Right lobe of liver (tissue), 6 donors: ENCODE results near the gene TMEM130. TPM values are rescaled to one million over a fixed set of nuclear protein-coding genes. Genes with fewer than 3 reads are reported as not detected.

Source experiments
- ATAC-seq, 4 donors: fragments of 200-7000 bp; cut with Tn5 transposase; one replicate each; pipeline ENCODE4 v1.9.1; 2020; ENCODE audit warnings: mild to moderate bottlenecking in 4 of 4, moderate library complexity in 4 of 4
- DNase-seq, 3 donors: peaks; one replicate each; pipeline ENCODE4 v3.0.0-alpha.2; 2020
- H3K27ac ChIP-seq, 3 donors: fragments of 200-600 bp; one replicate each; pipeline ENCODE4 v1.8.0; 2022
- H3K27me3 ChIP-seq, 2 donors: fragments of 200-600 bp; one replicate each; pipeline ENCODE4 v1.8.0; 2022
- H3K36me3 ChIP-seq, 4 donors: fragments of 200-600 bp; sonication (generic) in 1 of 4; one replicate each; pipeline versions ENCODE4 v1.5.1 to v1.8.0; 2017 to 2022; ENCODE audit warnings: control low read depth in 1 of 4
- H3K4me1 ChIP-seq, 4 donors: fragments of 200-600 bp; sonication (generic) in 1 of 4; one replicate each; pipeline versions ENCODE4 v1.5.1 to v1.8.0; 2017 to 2022; ENCODE audit warnings: control low read depth in 1 of 4
- H3K4me3 ChIP-seq, 3 donors: fragments of 200-600 bp; one replicate each; pipeline ENCODE4 v1.8.0; 2022
- H3K9me3 ChIP-seq, 4 donors: fragments of 200-600 bp; sonication (generic) in 1 of 4; one replicate each; pipeline versions ENCODE4 v1.5.1 to v1.8.0; 2017 to 2022; ENCODE audit warnings: control low read depth in 1 of 4
- CTCF ChIP-seq, 4 donors: fragments of 200-600 bp in 3 of 4; fragments of 450-650 bp in 1 of 4; IDR thresholded peaks; one replicate each; pipeline versions ENCODE4 v1.5.1 to v1.8.0; 2016 to 2022; ENCODE audit warnings: antibody characterized with exemption in 4 of 4, mild to moderate bottlenecking in 2 of 4
- POLR2A ChIP-seq: fragments of 450-650 bp; IDR thresholded peaks from one replicate; pipeline ENCODE4 v1.6.1; 2017; ENCODE audit warnings: antibody characterized with exemption, mild to moderate bottlenecking
- WGBS: methylation state at CpG from one replicate; pipeline ENCODE4 v1.1.6; 2018; ENCODE audit warnings: low coverage, low lambda C conversion rate; ENCODE audit not compliant: insufficient coverage; ENCODE audit errors: missing lambda C conversion rate; 5-methylcytosine and 5-hydroxymethylcytosine counted together
- intact Hi-C, 2 donors: fragments of 100-400 bp; cut with DNase I; formaldehyde crosslinking; loops; one replicate each; pipeline versions ENCODE4 v1.11.2 to v1.14.1; 2022
- total RNA-seq, 6 experiments: library from RNA; depleted of rRNA in 2 of 6; stranded (reverse); fragments of >200 nt in 2 of 6; fragmentation: NEBNext Ultra II Directional in 3 of 6; extraction: Animal tissue kit (Norgen Biotek cat#: 25700) in 3 of 6; gene quantifications; one replicate each; pipeline versions ENCODE4 v1.1.0 to v1.2.4, GENCODE V29; 2016 to 2023
- donor health status: DM: no; HTN: yes; CAD: no.
- donor health status: DM: no; HTN: no; CAD: no.
- donor health status: DM: no; HTN: no; CAD: no.
- donor health status: DM: no; HTN: yes; CAD: no.
- donor health status: DM: no; HTN: yes; CAD: no.

The TMEM130 gene
- total RNA-seq, 6 experiments from 2014 or later: not detected

- ATAC-seq: no peak
- WGBS: 74% methylated on average over 5 of the region's 5 CpGs
- no peaks in the 10 kb centered on the region for H3K9me3 ChIP-seq
- DNase-seq: no peak
- no peaks in the 10 kb centered on the region for H3K36me3 ChIP-seq
- H3K4me1 ChIP-seq: peaks cover 0 to 6% (median under 1%) of the 10 kb centered on the region in 4 donors
- TF ChIP-seq POLR2A (no peak), CTCF (IDR thresholded peaks at IDR 0.05) (no peak)
- intact Hi-C loops: no loop called here
- no peak overlapping the region for H3K27ac ChIP-seq
- no peak overlapping the region for H3K4me3 ChIP-seq
- H3K27me3 ChIP-seq: no peaks in the 10 kb centered on the region
Observed at GRCh38 chr7:98837630-98837972, 32.2 kb downstream of the TMEM130 start.

GRCh38 chr7:98836811-98837629 is 32.8 kb downstream of the TMEM130 start:
- H3K4me1 ChIP-seq: peaks cover 0 to 6% (median under 1%) of the 10 kb centered on the region in 4 donors
- WGBS: 18% methylated on average over 8 of the region's 10 CpGs
- H3K9me3 ChIP-seq: no peaks in the 10 kb centered on the region
- no peaks in the 10 kb centered on the region for H3K36me3 ChIP-seq
- no peaks in the 10 kb centered on the region for H3K27me3 ChIP-seq
- intact Hi-C loops: no loop called here
- no peak for TF ChIP-seq POLR2A
- peak; percentile 24 to 54 (median 32) for TF ChIP-seq CTCF (IDR thresholded peaks at IDR 0.05)
- no peak overlapping the region for H3K4me3 ChIP-seq
- ATAC-seq: no peak
- H3K27ac ChIP-seq: no peak overlapping the region
- no peak for DNase-seq

- H3K4me1 ChIP-seq: peaks cover 0 to 1% (median 0%) of the 10 kb centered on the region in 4 donors
- no peak overlapping the region for H3K4me3 ChIP-seq
- no peaks in the 10 kb centered on the region for H3K27me3 ChIP-seq
- 50% methylated on average over 8 of the region's 8 CpGs for WGBS
- no peak for ATAC-seq
- TF ChIP-seq CTCF (IDR thresholded peaks at IDR 0.05) (no peak), POLR2A (no peak)
- no peaks in the 10 kb centered on the region for H3K36me3 ChIP-seq
- DNase-seq: no peak
- no peak overlapping the region for H3K27ac ChIP-seq
- no peaks in the 10 kb centered on the region for H3K9me3 ChIP-seq
- intact Hi-C loops: no loop called here
Observed at GRCh38 chr7:98834949-98835348, 34.9 kb downstream of the TMEM130 start.

- H3K4me1 ChIP-seq: peaks cover 0 to 1% (median 0%) of the 10 kb centered on the region in 4 donors
- no peak overlapping the region for H3K27ac ChIP-seq
- intact Hi-C loops: no loop called here
- TF ChIP-seq CTCF (IDR thresholded peaks at IDR 0.05): no peak
- no peak for TF ChIP-seq POLR2A
- H3K9me3 ChIP-seq: no peaks in the 10 kb centered on the region
- H3K36me3 ChIP-seq: no peaks in the 10 kb centered on the region
- H3K4me3 ChIP-seq: no peak overlapping the region
- DNase-seq (no peak), ATAC-seq (no peak)
- H3K27me3 ChIP-seq: no peaks in the 10 kb centered on the region
- WGBS: 87% methylated on average over 2 of the region's 2 CpGs
Observed at GRCh38 chr7:98833022-98833421, 36.8 kb downstream of the TMEM130 start.
